Sigmoid colon (tissue), 4 donors: ENCODE data around the gene PAFAH2.

Experiments used
- CTCF ChIP-seq, 4 experiments: fragments of 450-650 bp in 3 of 4; fragments of 200-600 bp in 1 of 4; IDR thresholded peaks; one replicate each; pipeline ENCODE4 v1.5.1; 2016 to 2019; ENCODE audit warnings: antibody characterized with exemption in 4 of 4, mild to moderate bottlenecking in 3 of 4, moderate library complexity in 2 of 4
- EP300 ChIP-seq, 4 donors: sonication (generic); formaldehyde crosslinking; IDR thresholded peaks; one replicate each; pipeline ENCODE4 v1.6.1; 2017; ENCODE audit warnings: antibody characterized with exemption in 4 of 4
- POLR2AphosphoS5 ChIP-seq, 4 donors: sonication (generic); formaldehyde crosslinking; IDR thresholded peaks; one replicate each; pipeline ENCODE4 v1.6.1; 2017; ENCODE audit warnings: antibody characterized with exemption in 4 of 4

DNA sequence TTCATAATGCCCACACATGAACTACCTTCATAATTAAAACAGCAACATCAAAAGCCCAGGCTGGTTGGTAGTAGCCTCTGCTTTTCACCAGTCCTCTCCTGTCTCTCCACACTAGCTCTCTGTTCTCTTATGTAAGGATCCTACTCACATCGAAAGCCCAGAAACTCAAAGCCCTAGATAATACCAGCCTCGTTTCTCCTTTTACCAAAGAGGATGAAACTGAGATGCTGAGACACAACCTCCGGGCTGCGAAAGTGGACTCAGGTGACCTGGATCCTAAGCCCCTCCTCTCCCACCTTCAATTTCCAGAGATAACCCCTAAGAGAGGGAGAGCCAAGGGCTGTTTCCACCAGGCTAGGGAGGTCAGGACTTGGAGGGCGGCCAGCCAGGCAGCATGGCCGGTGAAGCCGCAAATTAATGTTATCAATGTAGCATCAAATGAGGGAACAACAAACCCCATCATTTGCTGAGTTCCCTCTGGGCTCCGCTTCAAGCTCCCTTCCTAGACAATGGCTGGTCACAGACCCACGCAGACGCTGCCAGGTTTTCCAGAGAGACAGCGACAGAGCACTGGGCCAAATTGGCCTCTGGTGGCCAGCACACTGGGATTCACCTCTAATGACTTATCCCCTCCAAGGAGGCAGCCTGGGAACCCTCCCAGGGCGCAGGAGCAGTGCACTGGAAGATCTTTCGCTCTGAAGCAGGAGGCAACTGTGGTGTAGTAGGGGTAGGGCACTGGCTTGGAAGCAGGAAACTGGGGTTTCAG, 70.9 kb downstream of the PAFAH2 start:
- TF ChIP-seq EP300 (IDR thresholded peaks at IDR 0.05) = no peak
- no peak for TF ChIP-seq CTCF (IDR thresholded peaks at IDR 0.05)
- no peak for TF ChIP-seq POLR2AphosphoS5 (IDR thresholded peaks at IDR 0.05)
